HS-27A (cell line): ENCODE measurements around the gene NAV2.
A peak's percentile ranks its signal among the peaks of the same experiment; 100 is the strongest.
"Not testable (repeated sequence)": the region's sequence is repeated elsewhere in the genome, so short reads cannot be mapped to it uniquely, and the experiment has no call there.

Source experiments
- DNase-seq: peaks from one replicate; pipeline ENCODE4 v3.0.0-alpha.2; 2012; ENCODE audit warnings: low read depth, missing footprints

Gene NAV2

GRCh38 chr11:19949606-19950005, 237.0 kb downstream of the NAV2 start:
- DNase-seq, result no peak

- no peak for DNase-seq
These were observed 239.0 kb downstream of the NAV2 start for GRCh38 chr11:19951558-19952115.

GRCh38 chr11:19952116-19952605, 239.5 kb downstream of the NAV2 start:
- DNase-seq, result no peak

- DNase-seq, result no peak
These were observed 240.3 kb downstream of the NAV2 start for GRCh38 chr11:19952911-19953310.

GRCh38 chr11:19953336-19953735, 240.7 kb downstream of the NAV2 start:
- DNase-seq, result no peak

- peak; percentile 40 for DNase-seq
These were observed 241.3 kb downstream of the NAV2 start for GRCh38 chr11:19953909-19954308.

GRCh38 chr11:19954899-19955298, 242.3 kb downstream of the NAV2 start:
- DNase-seq, result no peak

- DNase-seq, result no peak
These were observed 243.0 kb downstream of the NAV2 start for GRCh38 chr11:19955660-19956059.

- DNase-seq, result no peak
These were observed 243.6 kb downstream of the NAV2 start for GRCh38 chr11:19956228-19956627.

GRCh38 chr11:19957294-19957943, 244.8 kb downstream of the NAV2 start:
- DNase-seq, result no peak

GRCh38 chr11:19958204-19958603, 245.6 kb downstream of the NAV2 start:
- no peak for DNase-seq

GRCh38 chr11:19959210-19959609, 246.6 kb downstream of the NAV2 start:
- no peak for DNase-seq

- DNase-seq, result no peak
These were observed 247.0 kb downstream of the NAV2 start for GRCh38 chr11:19959648-19960059.

- DNase-seq, result not testable (repeated sequence)
These were observed 247.8 kb downstream of the NAV2 start for GRCh38 chr11:19960410-19960809.

- no peak for DNase-seq
These were observed 248.6 kb downstream of the NAV2 start for GRCh38 chr11:19961225-19961624.

- DNase-seq, result no peak
These were observed 249.6 kb downstream of the NAV2 start for GRCh38 chr11:19962053-19962800.

- DNase-seq, result no peak
These were observed 250.2 kb downstream of the NAV2 start for GRCh38 chr11:19962801-19963175.

- DNase-seq, result no peak
These were observed 251.2 kb downstream of the NAV2 start for GRCh38 chr11:19963697-19964387.

- no peak for DNase-seq
These were observed 253.8 kb downstream of the NAV2 start for GRCh38 chr11:19966441-19966840.

GRCh38 chr11:19966927-19967326, 254.3 kb downstream of the NAV2 start:
- no peak for DNase-seq

GRCh38 chr11:19967787-19968186, 255.2 kb downstream of the NAV2 start:
- no peak for DNase-seq

GRCh38 chr11:19968860-19969259, 256.2 kb downstream of the NAV2 start:
- DNase-seq, result no peak

GRCh38 chr11:19970944-19971343, 258.3 kb downstream of the NAV2 start:
- no peak for DNase-seq
